PC-9 (cell line): ENCODE data around the gene UNC13C.

Source experiments
- EZH2 ChIP-seq: fragments of 200-600 bp; sonication (generic); IDR thresholded peaks from 2 replicates; pipeline ENCODE4 v1.8.0; 2017; ENCODE audit warnings: antibody characterized with exemption, low read depth
- TF ChIP-seq, protein P1 (sequence below): fragments of 200-600 bp; sonication (generic); conservative IDR thresholded peaks from 2 replicates; pipeline ENCODE4 v1.6.1; 2017; ENCODE audit warnings: mixed run types, antibody characterized with exemption, mild to moderate bottlenecking, moderate library complexity

DNA sequence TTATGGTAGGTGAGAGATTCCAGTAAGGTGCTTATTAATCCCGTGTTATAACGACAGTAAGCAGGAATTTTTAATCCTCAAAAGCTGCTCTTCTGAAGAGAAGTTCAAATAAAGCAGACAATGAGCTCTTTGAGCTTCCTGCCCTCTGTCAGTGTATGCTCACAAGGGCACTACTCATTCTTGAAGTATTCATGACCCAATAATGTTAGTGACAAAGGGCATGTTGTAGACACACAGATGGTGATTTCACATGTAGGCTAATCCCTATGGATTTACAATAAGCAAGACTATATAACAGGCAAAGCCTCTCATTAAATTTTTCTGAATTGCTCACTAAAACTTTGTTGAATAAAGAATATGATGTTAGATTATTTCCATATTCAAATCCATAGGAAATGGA lies 639.9 kb downstream of the UNC13C start:
- TF ChIP-seq, protein P1, sequence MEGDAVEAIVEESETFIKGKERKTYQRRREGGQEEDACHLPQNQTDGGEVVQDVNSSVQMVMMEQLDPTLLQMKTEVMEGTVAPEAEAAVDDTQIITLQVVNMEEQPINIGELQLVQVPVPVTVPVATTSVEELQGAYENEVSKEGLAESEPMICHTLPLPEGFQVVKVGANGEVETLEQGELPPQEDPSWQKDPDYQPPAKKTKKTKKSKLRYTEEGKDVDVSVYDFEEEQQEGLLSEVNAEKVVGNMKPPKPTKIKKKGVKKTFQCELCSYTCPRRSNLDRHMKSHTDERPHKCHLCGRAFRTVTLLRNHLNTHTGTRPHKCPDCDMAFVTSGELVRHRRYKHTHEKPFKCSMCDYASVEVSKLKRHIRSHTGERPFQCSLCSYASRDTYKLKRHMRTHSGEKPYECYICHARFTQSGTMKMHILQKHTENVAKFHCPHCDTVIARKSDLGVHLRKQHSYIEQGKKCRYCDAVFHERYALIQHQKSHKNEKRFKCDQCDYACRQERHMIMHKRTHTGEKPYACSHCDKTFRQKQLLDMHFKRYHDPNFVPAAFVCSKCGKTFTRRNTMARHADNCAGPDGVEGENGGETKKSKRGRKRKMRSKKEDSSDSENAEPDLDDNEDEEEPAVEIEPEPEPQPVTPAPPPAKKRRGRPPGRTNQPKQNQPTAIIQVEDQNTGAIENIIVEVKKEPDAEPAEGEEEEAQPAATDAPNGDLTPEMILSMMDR: no peak
- TF ChIP-seq EZH2: no peak
